Spleen (tissue), 13 donors: Measurements from ENCODE around the gene CDC25B. TPM values are rescaled to one million over a fixed set of nuclear protein-coding genes. Genes with fewer than 3 reads are reported as not detected.

ENCODE experiments used
- DNase-seq: peaks from one replicate; pipeline ENCODE4 v3.0.0-alpha.2; 2020
- H3K27ac ChIP-seq, 8 donors: fragments of 200-600 bp; sonication (generic) in 7 of 8; 1 replicate in 4 of 8; 2 replicates in 4 of 8; pipeline versions ENCODE4 v1.5.0 to v1.8.0; 2016 to 2021; ENCODE audit warnings: inconsistent platforms in 4 of 8, mild to moderate bottlenecking in 4 of 8, moderate library complexity in 1 of 8
- H3K27me3 ChIP-seq, 7 donors: fragments of 200-600 bp; sonication (generic) in 6 of 7; replicated peaks in 1 of 7; 1 replicate in 4 of 7; 2 replicates in 3 of 7; pipeline versions ENCODE4 v1.5.0 to v1.8.0; 2016 to 2021; ENCODE audit warnings: inconsistent platforms in 3 of 7, mild to moderate bottlenecking in 1 of 7
- H3K36me3 ChIP-seq, 6 donors: fragments of 200-600 bp; sonication (generic) in 5 of 6; 1 replicate in 4 of 6; 2 replicates in 2 of 6; pipeline versions ENCODE4 v1.5.0 to v1.8.0; 2016 to 2021; ENCODE audit warnings: inconsistent platforms in 2 of 6
- H3K4me1 ChIP-seq, 6 donors: fragments of 200-600 bp; sonication (generic) in 5 of 6; 1 replicate in 3 of 6; 2 replicates in 3 of 6; pipeline versions ENCODE4 v1.5.0 to v1.8.0; 2016 to 2021; ENCODE audit warnings: inconsistent platforms in 3 of 6
- H3K4me3 ChIP-seq, 8 donors: fragments of 200-600 bp; sonication (generic) in 7 of 8; 1 replicate in 4 of 8; 2 replicates in 4 of 8; pipeline versions ENCODE4 v1.5.0 to v1.8.0; 2016 to 2021; ENCODE audit warnings: inconsistent platforms in 4 of 8, mild to moderate bottlenecking in 4 of 8, moderate library complexity in 2 of 8
- H3K9me3 ChIP-seq, 8 donors: fragments of 200-600 bp; sonication (generic) in 7 of 8; 1 replicate in 4 of 8; 2 replicates in 4 of 8; pipeline versions ENCODE4 v1.5.0 to v1.8.0; 2016 to 2021; ENCODE audit warnings: inconsistent platforms in 4 of 8
- CTCF ChIP-seq, 11 experiments: fragments of 200-600 bp in 7 of 11; fragments of 450-650 bp in 4 of 11; sonication (generic) in 4 of 11; IDR thresholded peaks in 8 of 11; conservative IDR thresholded peaks in 3 of 11; 1 replicate in 7 of 11; 2 replicates in 4 of 11; pipeline versions ENCODE4 v1.4.0 to v1.8.0; 2016 to 2021; ENCODE audit warnings: antibody characterized with exemption in 11 of 11, inconsistent platforms in 4 of 11, mild to moderate bottlenecking in 1 of 11
- POLR2A ChIP-seq, 3 donors: fragments of 450-650 bp; IDR thresholded peaks; one replicate each; pipeline ENCODE4 v1.5.1; 2017; ENCODE audit warnings: antibody characterized with exemption in 3 of 3, mild to moderate bottlenecking in 1 of 3
- POLR2AphosphoS5 ChIP-seq, 3 donors: sonication (generic); formaldehyde crosslinking; IDR thresholded peaks; one replicate each; pipeline ENCODE4 v1.5.1; 2017; ENCODE audit warnings: antibody characterized with exemption in 3 of 3
- WGBS, 5 donors: extraction: QIAGEN DNeasy Blood & Tissue Kit in 3 of 5; methylation state at CpG; one replicate each; pipeline versions ENCODE4 v1.1.5 to v1.1.7; 2013 to 2018; 5-methylcytosine and 5-hydroxymethylcytosine counted together
- intact Hi-C: fragments of 100-400 bp; cut with DNase I; formaldehyde crosslinking; loops from one replicate; pipeline ENCODE4 v1.15.0; 2023; ENCODE audit warnings: low total_unique reads
- long read RNA-seq, 2 donors: transcript quantifications; one replicate each; lab custom pipeline, GENCODE V29; 2026
- polyA plus RNA-seq, 3 donors: library from polyadenylated mRNA; stranded (reverse); fragments of 200-250 nt; gene quantifications; one replicate each; pipeline ENCODE4 v1.2.1, GENCODE V29; 2013
- total RNA-seq, 7 donors: library from RNA; depleted of rRNA in 3 of 7; stranded (reverse); fragments of >200 nt in 3 of 7; fragmentation: NEBNext Ultra II Directional in 4 of 7; extraction: Animal tissue kit (Norgen Biotek cat#: 25700) in 4 of 7; gene quantifications; one replicate each; pipeline versions ENCODE4 v1.1.0 to v1.2.1, GENCODE V29; 2016 to 2021
- donor health status: healthy with polysubstance abuse.
- donor health status: DM: no; HTN: no; CAD: no; lungs with moderate emphysema.
- donor health status: DM: no; HTN: no; CAD: no.
- donor health status: Bipolar disorder and iron deficiency.
- donor health status: healthy.
- donor health status: DM: no; HTN: no; CAD: no.
- donor health status: DM: yes; HTN: yes; CAD: no.

Gene CDC25B
- total RNA-seq (10 to 100 TPM; 48.3 to 67.7 (median 55.1) TPM), polyA plus RNA-seq (10 to 100 TPM; 22.8 to 45.8 (median 42.9) TPM)
- long read RNA-seq, donor 1: 0 reads
- long read RNA-seq, donor 2, transcript CDC25B-201 (16 exons, 3,597 nt): major isoform, 6 of 8 reads
- long read RNA-seq, donor 2, partial matches to known transcripts: 0 of 8 reads
- long read RNA-seq, donor 2, other reads (novel, unspliced or antisense): 0 of 8 reads

- 1 to 2% (median 1%) methylated on average over 49 to 69 of the region's 69 CpGs for WGBS, 5 donors
- intact Hi-C loops: loop anchor here (10.0 kb wide), 1 partner anchor 59 kb away; no protein-coding TSS in a partner anchor
- peaks cover 36 to 64% (median 60%) of the 10 kb centered on the region in 6 donors for H3K4me1 ChIP-seq
Observed at GRCh38 chr20:3795511-3796468, at the start of gene CDC25B. Gene CDC25B (plus strand): TSS chr20:3796310. CDS start chr20:3796532, 222 bp downstream.

GRCh38 chr20:3747471-3747870 is 48.6 kb upstream of the CDC25B start:
- DNase-seq: no peak
- Histone ChIP-seq H3K4me1 (peaks cover 0 to 37% (median 28%) of the 10 kb centered on the region in 6 donors), H3K4me3 (no peak overlapping the region), H3K36me3 (peaks cover 0 to 89% (median 12%) of the 10 kb centered on the region in 6 donors), H3K9me3 (no peaks in the 10 kb centered on the region), H3K27ac (no peak overlapping the region), H3K27me3 (peaks cover 0 to 22% (median 9%) of the 10 kb centered on the region in 7 donors)
- intact Hi-C loops: no loop called here
- WGBS, 5 donors: 65 to 93% (median 79%) methylated on average over 2 of the region's 2 CpGs
- TF ChIP-seq POLR2A (IDR thresholded peaks at IDR 0.05) (no peak), CTCF (IDR thresholded peaks at IDR 0.05 in 8 of 11, conservative IDR thresholded peaks at IDR 0.05 in 3 of 11) (no peak), POLR2AphosphoS5 (IDR thresholded peaks at IDR 0.05) (no peak)

More at GRCh38 chr20:3795511-3796468, at the start of gene CDC25B:
- peak within 1 kb of the TSS; percentile 48 to 87 (median 61) for H3K4me3 ChIP-seq
- peaks cover 0 to 26% (median 6%) of the 10 kb centered on the region in 6 donors for H3K36me3 ChIP-seq
- no peaks in the 10 kb centered on the region for H3K9me3 ChIP-seq
- no peaks in the 10 kb centered on the region for H3K27me3 ChIP-seq
- peak within 1 kb of the TSS; percentile 92 to 99 (median 97) for H3K27ac ChIP-seq
- peak in 1 of 3 donors; percentile 54 for TF ChIP-seq POLR2A (IDR thresholded peaks at IDR 0.05)
- TF ChIP-seq CTCF (IDR thresholded peaks at IDR 0.05 in 8 of 11, conservative IDR thresholded peaks at IDR 0.05 in 3 of 11): peak; percentile 31 to 83 (median 67)
- TF ChIP-seq POLR2AphosphoS5 (IDR thresholded peaks at IDR 0.05): peak; percentile 87 to 92 (median 89)
- DNase-seq: peak; percentile 97

GRCh38 chr20:3748073-3748472 is 48.0 kb upstream of the CDC25B start:
- peaks cover 0 to 43% (median 34%) of the 10 kb centered on the region in 6 donors for H3K4me1 ChIP-seq
- H3K36me3 ChIP-seq: peaks cover 0 to 88% (median 12%) of the 10 kb centered on the region in 6 donors
- H3K9me3 ChIP-seq: no peaks in the 10 kb centered on the region
- H3K27ac ChIP-seq: no peak overlapping the region
- intact Hi-C loops: no loop called here
- H3K4me3 ChIP-seq: no peak overlapping the region
- no peak for DNase-seq
- 87 to 95% (median 92%) methylated on average over 3 to 16 of the region's 16 CpGs for WGBS, 5 donors
- H3K27me3 ChIP-seq: peaks cover 0 to 22% (median 9%) of the 10 kb centered on the region in 7 donors
- TF ChIP-seq POLR2AphosphoS5 (IDR thresholded peaks at IDR 0.05) (no peak), POLR2A (IDR thresholded peaks at IDR 0.05) (no peak), CTCF (IDR thresholded peaks at IDR 0.05 in 8 of 11, conservative IDR thresholded peaks at IDR 0.05 in 3 of 11) (no peak)
